ENCODE results near the gene LIN7A. TPM values are rescaled to one million over a fixed set of nuclear protein-coding genes. Genes with fewer than 3 reads are reported as not detected.

Gene LIN7A
- total RNA-seq, 1 donor, result 6.6 TPM

DNA sequence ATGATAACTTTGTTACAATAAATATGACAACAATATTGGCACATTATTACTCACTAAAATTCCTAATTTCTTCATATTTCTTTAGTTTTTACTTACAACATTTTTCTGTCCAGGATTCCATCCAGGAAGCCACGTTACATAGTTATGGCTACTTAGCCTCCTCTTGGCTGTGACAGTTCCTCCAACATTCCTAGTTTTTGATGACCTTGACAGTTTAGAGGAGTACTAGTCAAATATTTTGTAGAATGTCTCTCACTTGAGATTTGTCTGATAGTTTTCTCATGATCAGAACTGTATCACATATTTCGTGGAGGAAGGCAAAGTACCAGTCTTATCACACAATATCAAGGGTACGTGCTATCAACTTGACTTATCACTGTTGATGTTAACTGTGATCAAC is 29.8 kb upstream of the LIN7A start:
- no peak for DNase-seq (ENCODE audit: low read depth)
- no peak overlapping the region for H3K4me3 ChIP-seq (ENCODE audit: low read depth, low read length)
- TF ChIP-seq, protein P1, sequence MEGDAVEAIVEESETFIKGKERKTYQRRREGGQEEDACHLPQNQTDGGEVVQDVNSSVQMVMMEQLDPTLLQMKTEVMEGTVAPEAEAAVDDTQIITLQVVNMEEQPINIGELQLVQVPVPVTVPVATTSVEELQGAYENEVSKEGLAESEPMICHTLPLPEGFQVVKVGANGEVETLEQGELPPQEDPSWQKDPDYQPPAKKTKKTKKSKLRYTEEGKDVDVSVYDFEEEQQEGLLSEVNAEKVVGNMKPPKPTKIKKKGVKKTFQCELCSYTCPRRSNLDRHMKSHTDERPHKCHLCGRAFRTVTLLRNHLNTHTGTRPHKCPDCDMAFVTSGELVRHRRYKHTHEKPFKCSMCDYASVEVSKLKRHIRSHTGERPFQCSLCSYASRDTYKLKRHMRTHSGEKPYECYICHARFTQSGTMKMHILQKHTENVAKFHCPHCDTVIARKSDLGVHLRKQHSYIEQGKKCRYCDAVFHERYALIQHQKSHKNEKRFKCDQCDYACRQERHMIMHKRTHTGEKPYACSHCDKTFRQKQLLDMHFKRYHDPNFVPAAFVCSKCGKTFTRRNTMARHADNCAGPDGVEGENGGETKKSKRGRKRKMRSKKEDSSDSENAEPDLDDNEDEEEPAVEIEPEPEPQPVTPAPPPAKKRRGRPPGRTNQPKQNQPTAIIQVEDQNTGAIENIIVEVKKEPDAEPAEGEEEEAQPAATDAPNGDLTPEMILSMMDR (IDR thresholded peaks at IDR 0.05; ENCODE audit: insufficient read depth, low read length), result no peak

DNA sequence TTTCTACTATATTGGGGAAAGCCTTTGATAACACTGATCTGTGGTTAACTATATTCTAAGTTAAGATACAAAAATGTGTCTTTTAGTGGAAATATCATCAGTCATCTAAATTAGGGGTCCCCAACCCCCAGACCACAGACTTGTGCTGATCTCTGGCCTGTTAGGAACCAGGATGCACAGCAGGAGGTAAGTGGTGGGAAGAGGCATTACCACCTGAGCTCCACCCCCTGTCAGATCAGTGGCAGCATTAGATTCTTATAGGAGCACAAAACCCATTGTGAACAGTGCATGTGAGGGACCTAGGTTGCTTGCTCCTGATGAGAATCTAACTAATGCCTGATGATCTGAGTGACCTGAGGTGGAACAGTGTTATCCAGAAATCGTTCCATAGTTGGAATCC is 28.3 kb upstream of the LIN7A start:
- no peak for DNase-seq (ENCODE audit: low read depth)
- no peak overlapping the region for H3K4me3 ChIP-seq (ENCODE audit: low read depth, low read length)
- TF ChIP-seq, protein P1 (IDR thresholded peaks at IDR 0.05; ENCODE audit: insufficient read depth, low read length), result no peak

DNA sequence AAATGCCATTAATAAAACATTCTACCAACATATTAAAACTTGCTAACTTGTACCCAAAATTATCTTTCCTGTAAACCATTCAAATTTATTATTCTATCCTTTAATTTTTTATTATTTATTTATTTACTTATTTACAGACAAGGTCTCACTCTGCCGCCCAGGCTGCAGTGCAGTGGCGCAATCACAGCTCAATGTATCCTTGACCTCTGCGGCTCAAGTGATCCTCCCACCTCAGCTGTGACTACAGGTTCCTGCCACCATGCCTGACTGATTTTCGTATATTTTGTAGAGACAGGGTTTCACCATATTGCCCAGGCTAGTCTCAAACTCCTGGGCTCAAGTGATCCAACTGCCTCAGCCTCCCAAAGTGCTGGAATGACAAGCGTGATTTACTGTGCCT is 20.4 kb upstream of the LIN7A start:
- DNase-seq (ENCODE audit: low read depth), result no peak
- TF ChIP-seq, protein P1 (IDR thresholded peaks at IDR 0.05; ENCODE audit: insufficient read depth, low read length), result no peak
- no peak overlapping the region for H3K4me3 ChIP-seq (ENCODE audit: low read depth, low read length)

DNA sequence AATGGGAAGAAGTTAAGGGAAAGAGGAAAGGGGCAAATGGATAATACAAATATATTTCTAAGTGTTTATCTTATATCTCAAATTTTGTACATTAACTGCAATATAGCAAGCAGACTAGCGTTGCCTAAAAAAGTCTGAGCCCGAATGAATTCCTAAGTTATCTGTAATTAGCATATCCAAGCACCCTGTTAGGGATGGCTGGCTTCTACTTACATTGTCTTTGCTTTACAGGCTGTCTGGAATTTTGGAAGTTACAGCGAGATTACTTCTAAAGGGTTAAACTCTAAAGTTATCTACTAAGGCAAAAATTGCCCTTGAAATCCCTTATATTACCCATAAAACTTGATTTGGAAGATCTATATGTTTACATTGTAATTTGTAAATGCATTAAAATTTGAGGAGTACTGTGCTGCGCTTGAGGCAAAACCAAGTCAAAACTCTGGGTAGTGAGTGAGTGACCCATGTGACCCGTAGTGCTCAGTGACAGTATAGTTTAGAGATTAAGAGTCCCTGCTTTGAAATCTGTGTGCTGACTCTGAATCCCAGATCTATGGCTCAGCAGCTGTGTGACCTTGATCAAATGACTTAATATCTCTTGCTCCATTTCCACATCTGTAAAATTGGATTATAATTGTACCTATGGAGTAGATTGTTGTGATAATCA is 17.3 kb upstream of the LIN7A start:
- no peak for DNase-seq (ENCODE audit: low read depth)
- TF ChIP-seq, protein P1 (IDR thresholded peaks at IDR 0.05; ENCODE audit: insufficient read depth, low read length), result no peak
- H3K4me3 ChIP-seq (ENCODE audit: low read depth, low read length), result no peak overlapping the region

DNA sequence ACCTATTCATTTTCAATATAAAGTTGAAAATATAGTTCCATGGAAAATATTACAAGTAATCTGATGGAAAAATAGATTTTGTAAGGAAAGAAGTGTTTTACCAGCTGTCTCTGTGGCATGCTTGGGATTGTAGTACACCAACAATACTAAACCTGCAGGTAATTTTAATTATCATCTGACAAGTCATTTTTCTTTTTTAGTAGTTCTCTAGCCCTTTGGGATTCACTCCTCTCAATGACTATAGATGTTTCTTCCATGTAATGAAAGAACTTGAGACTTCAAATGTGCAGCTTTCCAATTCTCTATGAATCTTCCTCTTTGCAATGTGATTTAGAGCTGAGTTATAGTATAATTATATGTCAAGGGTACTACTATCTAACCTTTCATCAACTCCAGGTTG is 14.7 kb upstream of the LIN7A start:
- no peak for DNase-seq (ENCODE audit: low read depth)
- TF ChIP-seq, protein P1 (IDR thresholded peaks at IDR 0.05; ENCODE audit: insufficient read depth, low read length), result no peak
- no peak overlapping the region for H3K4me3 ChIP-seq (ENCODE audit: low read depth, low read length)

DNA sequence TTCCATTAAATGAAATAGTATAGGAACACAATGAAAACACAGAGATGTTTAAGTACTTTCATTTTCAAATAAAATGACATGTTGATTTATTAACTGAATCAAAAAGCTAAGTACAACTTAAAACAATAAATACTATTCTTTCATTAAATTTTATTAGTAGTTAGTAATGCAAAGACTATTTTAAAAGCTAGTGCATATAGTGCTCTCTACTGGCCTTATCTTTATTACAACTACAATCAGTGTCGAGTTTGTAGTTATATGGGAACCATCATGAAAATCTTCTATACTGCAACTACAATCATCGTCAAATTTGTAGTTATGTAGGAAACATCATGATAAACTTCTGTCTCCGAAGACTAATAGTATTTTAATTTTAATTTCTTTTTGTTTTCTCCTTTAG is 8.9 kb upstream of the LIN7A start:
- TF ChIP-seq, protein P1 (IDR thresholded peaks at IDR 0.05; ENCODE audit: insufficient read depth, low read length), result peak; percentile 42
- no peak overlapping the region for H3K4me3 ChIP-seq (ENCODE audit: low read depth, low read length)
- peak; percentile 37 for DNase-seq (ENCODE audit: low read depth)

DNA sequence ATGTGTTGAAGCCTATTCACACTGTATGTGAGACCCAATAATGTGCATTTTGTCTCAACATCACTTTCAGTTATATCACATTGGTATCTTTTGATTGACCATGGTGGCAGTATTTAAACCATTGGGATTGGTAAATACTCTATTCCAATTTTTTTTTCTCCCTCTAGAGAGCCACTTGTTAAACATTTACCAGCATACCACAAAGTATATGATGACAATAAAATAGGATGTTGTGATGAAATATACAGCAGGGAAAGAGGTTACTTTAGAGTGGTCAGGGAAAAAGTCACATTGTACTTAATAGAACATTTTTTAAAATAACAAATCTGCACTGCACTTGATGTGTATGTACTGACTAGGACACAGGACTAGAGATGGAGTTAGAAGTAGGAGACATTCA is 5.6 kb upstream of the LIN7A start:
- no peak for DNase-seq (ENCODE audit: low read depth)
- TF ChIP-seq, protein P1 (IDR thresholded peaks at IDR 0.05; ENCODE audit: insufficient read depth, low read length), result no peak
- no peak overlapping the region for H3K4me3 ChIP-seq (ENCODE audit: low read depth, low read length)

All from fibroblast of the aortic adventitia (primary cell).